Panc1 (cell line): ENCODE data around the gene RASA3. TPM values are rescaled to one million over a fixed set of nuclear protein-coding genes. Genes with fewer than 3 reads are reported as not detected.

Experiments used
- ATAC-seq: fragments of 200-7000 bp; cut with Tn5 transposase; 2 replicates; pipeline ENCODE4 v1.9.1; 2020; ENCODE audit warnings: mild to moderate bottlenecking, moderate library complexity
- BruUV-seq: library from RNA; stranded (reverse); fragments of 400-500 nt; replicated peaks from 2 replicates; lab custom pipeline; 2021; lab: Mats Ljungman, UMichigan
- CTCF ChIA-PET: fragments of 300-600 bp; sonication (Branson Sonifier 250); formaldehyde crosslinking; loops from one replicate; lab custom pipeline; 2022; ENCODE audit warnings: antibody characterized with exemption; lab: Charles Lee
- POLR2A ChIA-PET: fragments of 300-600 bp; sonication (Branson Sonifier 250); formaldehyde crosslinking; loops from one replicate; lab custom pipeline; 2022; ENCODE audit warnings: antibody characterized with exemption; lab: Charles Lee
- DNase-seq: peaks from one replicate; pipeline ENCODE4 v3.0.0-alpha.2; 2010; ENCODE audit warnings: low read depth, low spot score
- H3K27ac ChIP-seq: 2 replicates; pipeline ENCODE4 v1.5.1; 2011; ENCODE audit warnings: mild to moderate bottlenecking, low read length, inconsistent platforms
- H3K27me3 ChIP-seq: fragments of 200-500 bp; sonication (Bioruptor generic); 2 replicates; pipeline ENCODE4 v1.6.0; 2014; ENCODE audit warnings: low read length, inconsistent platforms; ENCODE audit not compliant: control insufficient read depth, insufficient read depth
- H3K36me3 ChIP-seq: fragments of 200-500 bp; sonication (Bioruptor generic); 2 replicates; pipeline ENCODE4 v1.5.1; 2014; ENCODE audit warnings: inconsistent platforms, mild to moderate bottlenecking, low read length, moderate library complexity; ENCODE audit not compliant: control insufficient read depth, insufficient read depth
- H3K4me1 ChIP-seq: 2 replicates; pipeline ENCODE4 v1.5.1; 2011; ENCODE audit warnings: inconsistent platforms, mild to moderate bottlenecking, low read length, moderate library complexity; ENCODE audit not compliant: control insufficient read depth, insufficient read depth
- H3K4me3 ChIP-seq, 2 experiments: 2 replicates each; pipeline ENCODE4 v1.5.1; 2011 to 2012; ENCODE audit warnings: low read depth in 2 of 2, low read length in 2 of 2, mild to moderate bottlenecking in 2 of 2, inconsistent platforms in 1 of 2, moderate library complexity in 1 of 2
- H3K9me3 ChIP-seq: fragments of 200-500 bp; sonication (Bioruptor generic); 2 replicates; pipeline ENCODE4 v1.5.1; 2014; ENCODE audit warnings: low read depth, mild to moderate bottlenecking, inconsistent platforms, low read length, moderate library complexity; ENCODE audit not compliant: control insufficient read depth, insufficient read depth
- POLR2AphosphoS5 ChIP-seq: IDR thresholded peaks from 2 replicates; pipeline ENCODE4 v1.6.1; 2012; ENCODE audit warnings: mild to moderate bottlenecking, low read depth, low read length, moderate library complexity
- SIN3A ChIP-seq: IDR thresholded peaks from 2 replicates; pipeline ENCODE4 v1.6.1; 2012; ENCODE audit warnings: low read depth, mild to moderate bottlenecking, low read length, moderate library complexity, borderline replicate concordance; ENCODE audit not compliant: insufficient read depth
- TCF7L2 ChIP-seq: IDR thresholded peaks from 2 replicates; pipeline ENCODE4 v1.6.1; 2011; ENCODE audit warnings: mild to moderate bottlenecking, low read depth, low read length, inconsistent platforms
- in situ Hi-C: cut with HindIII; loops from 2 replicates; pipeline ENCODE4 v1.10.0; 2016; ENCODE audit warnings: low sequenced_read_pairs, low pct_unique_long_range_greater_than_20kb
- intact Hi-C: fragments of 100-400 bp; cut with micrococcal nuclease; formaldehyde crosslinking; loops from one replicate; pipeline ENCODE4 v1.10.0; 2022; ENCODE audit not compliant: unreplicated experiment
- total RNA-seq: library from RNA; stranded (reverse); gene quantifications from one replicate; pipeline ENCODE4 v1.2.1, GENCODE V29; 2021; ENCODE audit not compliant: unreplicated experiment
- TF ChIP-seq, protein P1 (sequence below): fragments of 450-650 bp; IDR thresholded peaks from 2 replicates; pipeline ENCODE4 v1.5.1; 2017; ENCODE audit warnings: mild to moderate bottlenecking
- TF ChIP-seq, protein P2 (sequence below), 2 experiments: IDR thresholded peaks; 2 replicates each; pipeline ENCODE4 v1.6.1; 2011 to 2012; ENCODE audit warnings: low read depth in 2 of 2, control low read depth in 1 of 2, low read length in 1 of 2, mild to moderate bottlenecking in 1 of 2, moderate library complexity in 1 of 2; ENCODE audit not compliant: insufficient read depth in 1 of 2

Gene RASA3
- total RNA-seq, 1 experiment from 2014 or later = 33.7 TPM

DNA sequence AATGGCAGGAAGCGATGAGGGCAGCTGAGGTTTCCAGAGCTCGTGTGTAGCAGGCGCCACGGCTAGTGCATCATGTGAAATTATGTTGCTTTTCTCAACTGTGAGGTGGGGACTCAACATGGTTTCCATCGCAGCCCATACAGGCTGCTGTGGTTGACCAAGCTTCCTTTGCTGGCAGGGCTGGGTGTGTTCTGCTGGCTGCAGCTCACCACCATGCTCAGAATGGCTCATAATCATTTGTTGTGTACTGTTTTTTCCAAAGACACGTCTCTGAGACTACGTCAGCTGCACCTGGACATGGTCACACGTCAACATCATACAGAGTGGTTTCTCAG is 16.1 kb upstream of the RASA3 start:
- POLR2A ChIA-PET = no interaction called here
- Histone ChIP-seq H3K4me3 (no peak overlapping the region), H3K27ac (no peak overlapping the region), H3K27me3 (no peaks in the 10 kb centered on the region), H3K9me3 (no peaks in the 10 kb centered on the region), H3K4me1 (peaks cover 6% of the 10 kb centered on the region; the same call in 1 of the 2 replicates), H3K36me3 (no peaks in the 10 kb centered on the region)
- no peak for TF ChIP-seq SIN3A
- TF ChIP-seq, protein P1, sequence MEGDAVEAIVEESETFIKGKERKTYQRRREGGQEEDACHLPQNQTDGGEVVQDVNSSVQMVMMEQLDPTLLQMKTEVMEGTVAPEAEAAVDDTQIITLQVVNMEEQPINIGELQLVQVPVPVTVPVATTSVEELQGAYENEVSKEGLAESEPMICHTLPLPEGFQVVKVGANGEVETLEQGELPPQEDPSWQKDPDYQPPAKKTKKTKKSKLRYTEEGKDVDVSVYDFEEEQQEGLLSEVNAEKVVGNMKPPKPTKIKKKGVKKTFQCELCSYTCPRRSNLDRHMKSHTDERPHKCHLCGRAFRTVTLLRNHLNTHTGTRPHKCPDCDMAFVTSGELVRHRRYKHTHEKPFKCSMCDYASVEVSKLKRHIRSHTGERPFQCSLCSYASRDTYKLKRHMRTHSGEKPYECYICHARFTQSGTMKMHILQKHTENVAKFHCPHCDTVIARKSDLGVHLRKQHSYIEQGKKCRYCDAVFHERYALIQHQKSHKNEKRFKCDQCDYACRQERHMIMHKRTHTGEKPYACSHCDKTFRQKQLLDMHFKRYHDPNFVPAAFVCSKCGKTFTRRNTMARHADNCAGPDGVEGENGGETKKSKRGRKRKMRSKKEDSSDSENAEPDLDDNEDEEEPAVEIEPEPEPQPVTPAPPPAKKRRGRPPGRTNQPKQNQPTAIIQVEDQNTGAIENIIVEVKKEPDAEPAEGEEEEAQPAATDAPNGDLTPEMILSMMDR = no peak
- TF ChIP-seq POLR2AphosphoS5 = no peak
- TF ChIP-seq, protein P2, sequence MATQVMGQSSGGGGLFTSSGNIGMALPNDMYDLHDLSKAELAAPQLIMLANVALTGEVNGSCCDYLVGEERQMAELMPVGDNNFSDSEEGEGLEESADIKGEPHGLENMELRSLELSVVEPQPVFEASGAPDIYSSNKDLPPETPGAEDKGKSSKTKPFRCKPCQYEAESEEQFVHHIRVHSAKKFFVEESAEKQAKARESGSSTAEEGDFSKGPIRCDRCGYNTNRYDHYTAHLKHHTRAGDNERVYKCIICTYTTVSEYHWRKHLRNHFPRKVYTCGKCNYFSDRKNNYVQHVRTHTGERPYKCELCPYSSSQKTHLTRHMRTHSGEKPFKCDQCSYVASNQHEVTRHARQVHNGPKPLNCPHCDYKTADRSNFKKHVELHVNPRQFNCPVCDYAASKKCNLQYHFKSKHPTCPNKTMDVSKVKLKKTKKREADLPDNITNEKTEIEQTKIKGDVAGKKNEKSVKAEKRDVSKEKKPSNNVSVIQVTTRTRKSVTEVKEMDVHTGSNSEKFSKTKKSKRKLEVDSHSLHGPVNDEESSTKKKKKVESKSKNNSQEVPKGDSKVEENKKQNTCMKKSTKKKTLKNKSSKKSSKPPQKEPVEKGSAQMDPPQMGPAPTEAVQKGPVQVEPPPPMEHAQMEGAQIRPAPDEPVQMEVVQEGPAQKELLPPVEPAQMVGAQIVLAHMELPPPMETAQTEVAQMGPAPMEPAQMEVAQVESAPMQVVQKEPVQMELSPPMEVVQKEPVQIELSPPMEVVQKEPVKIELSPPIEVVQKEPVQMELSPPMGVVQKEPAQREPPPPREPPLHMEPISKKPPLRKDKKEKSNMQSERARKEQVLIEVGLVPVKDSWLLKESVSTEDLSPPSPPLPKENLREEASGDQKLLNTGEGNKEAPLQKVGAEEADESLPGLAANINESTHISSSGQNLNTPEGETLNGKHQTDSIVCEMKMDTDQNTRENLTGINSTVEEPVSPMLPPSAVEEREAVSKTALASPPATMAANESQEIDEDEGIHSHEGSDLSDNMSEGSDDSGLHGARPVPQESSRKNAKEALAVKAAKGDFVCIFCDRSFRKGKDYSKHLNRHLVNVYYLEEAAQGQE (IDR thresholded peaks at IDR 0.05; ENCODE audit: insufficient read depth in 1 of 2, low read depth in 2 of 2, low read length in 1 of 2) = no peak
- no peak for TF ChIP-seq TCF7L2
- intact Hi-C loops (no loop called here), in situ Hi-C loops (no loop called here)
- ATAC-seq (no peak), DNase-seq (no peak)
- BruUV-seq = no TSS peak
- CTCF ChIA-PET = no interaction called here

DNA sequence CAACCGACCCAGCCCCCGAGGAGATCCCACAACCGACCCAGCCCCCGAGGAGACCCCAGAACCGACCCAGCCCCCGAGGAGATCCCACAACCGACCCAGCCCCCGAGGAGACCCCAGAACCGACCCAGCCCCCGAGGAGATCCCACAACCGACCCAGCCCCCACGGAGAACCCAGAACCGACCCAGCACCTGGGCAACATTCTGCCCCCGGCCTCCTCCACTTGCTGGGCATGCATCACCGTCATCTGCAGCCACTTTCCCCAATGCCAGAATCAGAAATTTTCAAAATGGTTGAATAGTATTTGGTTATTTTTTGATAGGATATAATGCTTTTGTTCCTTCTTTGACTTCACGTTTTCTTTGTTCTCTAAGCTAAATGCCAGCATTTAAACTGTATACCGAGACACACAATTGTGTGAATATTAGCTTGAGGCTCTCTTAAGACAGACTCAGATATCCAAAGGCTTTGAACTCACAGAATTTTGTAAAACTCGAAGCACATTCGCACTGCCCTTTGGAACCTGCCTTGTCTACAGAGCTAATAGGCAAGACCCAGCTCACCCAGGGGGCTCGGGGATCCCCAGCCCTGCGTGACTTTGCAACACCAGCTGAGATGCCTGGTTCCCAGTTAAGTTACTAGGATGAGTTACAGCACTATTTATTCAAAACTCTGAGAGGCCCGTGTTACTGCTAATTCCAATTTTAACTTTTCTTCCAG is 15.5 kb upstream of the RASA3 start:
- ATAC-seq = no peak
- BruUV-seq = no TSS peak

More for the DNA sequence above, 15.5 kb upstream of the RASA3 start:
- in situ Hi-C loops = no loop called here
- no peaks in the 10 kb centered on the region for H3K9me3 ChIP-seq
- H3K27me3 ChIP-seq = no peaks in the 10 kb centered on the region
- ChIA-PET CTCF (no interaction called here), POLR2A (no interaction called here)
- no peak for DNase-seq
- H3K36me3 ChIP-seq = no peaks in the 10 kb centered on the region
- H3K4me3 ChIP-seq = no peak overlapping the region
- TF ChIP-seq TCF7L2 (no peak), SIN3A (no peak), POLR2AphosphoS5 (no peak)
- TF ChIP-seq, protein P2 (IDR thresholded peaks at IDR 0.05; ENCODE audit: insufficient read depth in 1 of 2, low read depth in 2 of 2, low read length in 1 of 2) = no peak
- TF ChIP-seq, protein P1 = no peak
- peaks cover 6% of the 10 kb centered on the region; the same call in 1 of the 2 replicates for H3K4me1 ChIP-seq
- intact Hi-C loops = no loop called here
- no peak overlapping the region for H3K27ac ChIP-seq
